Measurements from ENCODE around the gene WDR74.
"Not testable (repeated sequence)": the region's sequence is repeated elsewhere in the genome, so short reads cannot be mapped to it uniquely, and the experiment has no call there.

WDR74 gene

GRCh38 chr11:62844154-62844553 is 4.8 kb upstream of the WDR74 start:
- Histone ChIP-seq H3K36me3 (ENCODE audit: control insufficient read depth, insufficient read depth, low read length) (no peaks in the 10 kb centered on the region), H3K4me1 (ENCODE audit: control insufficient read depth, insufficient read depth, low read length) (peaks cover 9% of the 10 kb centered on the region), H3K4me3 (ENCODE audit: low read length) (no peak overlapping the region), H3K27ac (ENCODE audit: low read depth, low read length) (no peak overlapping the region), H3K27me3 (ENCODE audit: control insufficient read depth, insufficient read depth, low read length) (no peaks in the 10 kb centered on the region), H3K9ac (ENCODE audit: low read length) (no peak overlapping the region)

- Histone ChIP-seq H3K27ac (ENCODE audit: low read depth, low read length) (no peak overlapping the region), H3K36me3 (ENCODE audit: control insufficient read depth, insufficient read depth, low read length) (no peaks in the 10 kb centered on the region), H3K9ac (ENCODE audit: low read length) (no peak overlapping the region), H3K4me3 (ENCODE audit: low read length) (no peak overlapping the region), H3K4me1 (ENCODE audit: control insufficient read depth, insufficient read depth, low read length) (peaks cover 12% of the 10 kb centered on the region), H3K27me3 (ENCODE audit: control insufficient read depth, insufficient read depth, low read length) (no peaks in the 10 kb centered on the region)
Measured at GRCh38 chr11:62843466-62843865, 4.1 kb upstream of the WDR74 start.

GRCh38 chr11:62842891-62843290 is 3.5 kb upstream of the WDR74 start:
- H3K27me3 ChIP-seq (ENCODE audit: control insufficient read depth, insufficient read depth, low read length); H3K36me3 ChIP-seq (ENCODE audit: control insufficient read depth, insufficient read depth, low read length); H3K9ac ChIP-seq (ENCODE audit: low read length): not testable (repeated sequence)
- Histone ChIP-seq H3K4me3 (ENCODE audit: low read length) (peak overlapping the region; percentile 73), H3K27ac (ENCODE audit: low read depth, low read length) (peak overlapping the region; percentile 100), H3K4me1 (ENCODE audit: control insufficient read depth, insufficient read depth, low read length) (peaks cover 12% of the 10 kb centered on the region)

GRCh38 chr11:62842171-62842741 is 2.9 kb upstream of the WDR74 start:
- Histone ChIP-seq H3K27me3 (ENCODE audit: control insufficient read depth, insufficient read depth, low read length) (no peaks in the 10 kb centered on the region), H3K36me3 (ENCODE audit: control insufficient read depth, insufficient read depth, low read length) (no peaks in the 10 kb centered on the region), H3K4me1 (ENCODE audit: control insufficient read depth, insufficient read depth, low read length) (peaks cover 12% of the 10 kb centered on the region), H3K27ac (ENCODE audit: low read depth, low read length) (peak overlapping the region; percentile 100), H3K9ac (ENCODE audit: low read length) (peak overlapping the region; percentile 66), H3K4me3 (ENCODE audit: low read length) (peak overlapping the region; percentile 73)

GRCh38 chr11:62841361-62842170 is 2.2 kb upstream of the WDR74 start:
- Histone ChIP-seq H3K4me1 (ENCODE audit: control insufficient read depth, insufficient read depth, low read length) (peaks cover 12% of the 10 kb centered on the region), H3K27ac (ENCODE audit: low read depth, low read length) (peak overlapping the region; percentile 100)

GRCh38 chr11:62840721-62841360 is 1.5 kb upstream of the WDR74 start:
- H3K27me3 ChIP-seq (ENCODE audit: control insufficient read depth, insufficient read depth, low read length); H3K36me3 ChIP-seq (ENCODE audit: control insufficient read depth, insufficient read depth, low read length): not testable (repeated sequence)
- H3K27ac ChIP-seq (ENCODE audit: low read depth, low read length) = peak overlapping the region; percentile 100
- peaks cover 12% of the 10 kb centered on the region for H3K4me1 ChIP-seq (ENCODE audit: control insufficient read depth, insufficient read depth, low read length)
- H3K4me3 ChIP-seq (ENCODE audit: low read length) = peak overlapping the region; percentile 96
- H3K9ac ChIP-seq (ENCODE audit: low read length) = peak overlapping the region; percentile 77

More at GRCh38 chr11:62841361-62842170, 2.2 kb upstream of the WDR74 start:
- H3K4me3 ChIP-seq (ENCODE audit: low read length) = peak overlapping the region; percentile 96
- H3K27me3 ChIP-seq (ENCODE audit: control insufficient read depth, insufficient read depth, low read length) = no peaks in the 10 kb centered on the region
- peak overlapping the region; percentile 66 for H3K9ac ChIP-seq (ENCODE audit: low read length)
- H3K36me3 ChIP-seq (ENCODE audit: control insufficient read depth, insufficient read depth, low read length) = no peaks in the 10 kb centered on the region

- Histone ChIP-seq H3K4me3 (ENCODE audit: low read length) (no peak overlapping the region), H3K27me3 (ENCODE audit: control insufficient read depth, insufficient read depth, low read length) (no peaks in the 10 kb centered on the region), H3K36me3 (ENCODE audit: control insufficient read depth, insufficient read depth, low read length) (peaks cover 9% of the 10 kb centered on the region), H3K4me1 (ENCODE audit: control insufficient read depth, insufficient read depth, low read length) (peaks cover 9% of the 10 kb centered on the region), H3K9ac (ENCODE audit: low read length) (no peak overlapping the region), H3K27ac (ENCODE audit: low read depth, low read length) (no peak overlapping the region)
Measured at GRCh38 chr11:62835336-62835735, 4.1 kb downstream of the WDR74 start.

- H3K27me3 ChIP-seq (ENCODE audit: control insufficient read depth, insufficient read depth, low read length) = no peaks in the 10 kb centered on the region
- H3K9ac ChIP-seq (ENCODE audit: low read length) = peak within 1 kb of the TSS; percentile 98
- peaks cover 9% of the 10 kb centered on the region for H3K36me3 ChIP-seq (ENCODE audit: control insufficient read depth, insufficient read depth, low read length)
- H3K27ac ChIP-seq (ENCODE audit: low read depth, low read length) = peak within 1 kb of the TSS; percentile 98
- H3K4me1 ChIP-seq (ENCODE audit: control insufficient read depth, insufficient read depth, low read length) = peaks cover 6% of the 10 kb centered on the region
- peak within 1 kb of the TSS; percentile 94 for H3K4me3 ChIP-seq (ENCODE audit: low read length)
Measured at GRCh38 chr11:62832336-62833234, 6.8 kb downstream of the WDR74 start, which contains the start of gene TEX54. Gene TEX54 (minus strand): TSS chr11:62832841.

GRCh38 chr11:62831520-62832335 is 7.7 kb downstream of the WDR74 start, which contains the start of gene STX5:
Gene STX5 (minus strand): TSS chr11:62832051. CDS start chr11:62831243, 808 bp downstream.
- Histone ChIP-seq H3K36me3 (ENCODE audit: control insufficient read depth, insufficient read depth, low read length) (peaks cover 17% of the 10 kb centered on the region), H3K9ac (ENCODE audit: low read length) (peak within 1 kb of the TSS; percentile 98), H3K27ac (ENCODE audit: low read depth, low read length) (peak within 1 kb of the TSS; percentile 98), H3K27me3 (ENCODE audit: control insufficient read depth, insufficient read depth, low read length) (no peaks in the 10 kb centered on the region), H3K4me1 (ENCODE audit: control insufficient read depth, insufficient read depth, low read length) (peaks cover 6% of the 10 kb centered on the region), H3K4me3 (ENCODE audit: low read length) (peak within 1 kb of the TSS; percentile 94)

- Histone ChIP-seq H3K9ac (ENCODE audit: low read length) (peak overlapping the region; percentile 81), H3K4me3 (ENCODE audit: low read length) (peak overlapping the region; percentile 83), H3K36me3 (ENCODE audit: control insufficient read depth, insufficient read depth, low read length) (peaks cover 17% of the 10 kb centered on the region), H3K27me3 (ENCODE audit: control insufficient read depth, insufficient read depth, low read length) (no peaks in the 10 kb centered on the region), H3K4me1 (ENCODE audit: control insufficient read depth, insufficient read depth, low read length) (peaks cover 6% of the 10 kb centered on the region), H3K27ac (ENCODE audit: low read depth, low read length) (peak overlapping the region; percentile 98)
Measured at GRCh38 chr11:62830904-62831519, 8.4 kb downstream of the WDR74 start.

- H3K9ac ChIP-seq (ENCODE audit: low read length); H3K27me3 ChIP-seq (ENCODE audit: control insufficient read depth, insufficient read depth, low read length); H3K4me1 ChIP-seq (ENCODE audit: control insufficient read depth, insufficient read depth, low read length); H3K27ac ChIP-seq (ENCODE audit: low read depth, low read length); H3K4me3 ChIP-seq (ENCODE audit: low read length): not testable (repeated sequence)
- H3K36me3 ChIP-seq (ENCODE audit: control insufficient read depth, insufficient read depth, low read length) = peaks cover 32% of the 10 kb centered on the region
Measured at GRCh38 chr11:62828130-62828529, 11.3 kb downstream of the WDR74 start.
